ENCODE results near the gene KCNC3.
A peak's percentile ranks its signal among the peaks of the same experiment; 100 is the strongest.

The KCNC3 gene

GRCh38 chr19:50326101-50326664 is 3.0 kb downstream of the KCNC3 start:
- no peak for DNase-seq

DNA sequence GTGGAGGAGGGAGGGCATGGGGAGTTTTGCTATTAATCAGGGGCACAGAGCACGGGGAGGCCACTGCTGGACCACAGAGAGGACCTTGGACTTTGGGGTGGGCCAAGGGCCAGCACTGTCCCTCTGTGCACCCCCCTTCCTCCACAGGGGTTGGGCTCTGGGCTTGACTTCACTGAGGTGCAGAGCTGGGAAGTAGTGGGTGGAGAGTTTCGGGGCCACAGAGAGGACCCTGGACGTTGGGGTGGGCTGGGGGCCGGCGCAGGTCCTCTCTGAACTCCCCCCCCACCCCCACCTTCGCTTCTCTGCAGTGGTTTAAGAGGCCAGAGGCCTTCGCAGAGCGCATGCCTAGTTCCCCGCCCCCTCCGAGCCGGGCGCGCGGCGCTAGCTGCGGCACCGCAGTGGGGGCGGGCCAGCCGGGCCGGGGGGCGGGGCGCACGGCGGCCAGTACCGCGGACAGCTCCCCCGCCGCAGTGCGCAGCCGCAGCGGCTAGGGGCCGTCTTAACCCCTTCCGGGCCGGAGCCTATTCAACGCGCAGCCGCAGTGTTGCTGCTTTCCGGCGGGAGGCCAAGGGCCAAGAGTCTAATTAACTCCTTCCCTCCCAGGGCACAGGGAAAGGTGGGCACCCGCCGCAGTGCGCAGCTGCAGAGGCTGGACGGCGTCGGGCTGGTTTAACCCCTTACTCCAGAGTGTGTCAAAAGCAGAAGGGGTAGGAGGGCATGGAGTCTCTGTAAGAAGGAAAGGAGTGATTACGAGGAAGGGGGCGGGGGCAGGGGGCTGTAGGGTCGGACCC is 3.7 kb downstream of the KCNC3 start:
- peak; percentile 42 for DNase-seq

DNA sequence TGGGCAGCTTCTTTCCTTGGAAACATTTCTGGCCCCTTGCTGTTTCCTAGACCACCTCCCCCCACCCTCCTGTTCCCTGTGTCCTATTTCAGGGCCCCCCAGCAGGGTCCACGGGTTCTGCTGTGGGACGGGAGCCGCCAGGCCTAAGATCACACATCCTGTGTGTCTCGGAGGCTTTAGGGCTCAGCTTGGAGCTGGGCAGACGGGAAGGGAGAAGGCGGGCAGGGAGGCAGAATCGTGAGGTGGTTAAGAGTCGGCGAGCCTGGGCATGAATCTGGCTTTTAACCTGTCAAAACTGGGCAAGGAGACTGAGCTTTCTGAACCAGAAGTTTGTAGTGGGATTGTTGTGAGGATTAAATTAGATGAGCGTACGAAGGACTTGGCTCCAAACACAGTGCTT is 4.8 kb downstream of the KCNC3 start:
- no peak for DNase-seq

DNA sequence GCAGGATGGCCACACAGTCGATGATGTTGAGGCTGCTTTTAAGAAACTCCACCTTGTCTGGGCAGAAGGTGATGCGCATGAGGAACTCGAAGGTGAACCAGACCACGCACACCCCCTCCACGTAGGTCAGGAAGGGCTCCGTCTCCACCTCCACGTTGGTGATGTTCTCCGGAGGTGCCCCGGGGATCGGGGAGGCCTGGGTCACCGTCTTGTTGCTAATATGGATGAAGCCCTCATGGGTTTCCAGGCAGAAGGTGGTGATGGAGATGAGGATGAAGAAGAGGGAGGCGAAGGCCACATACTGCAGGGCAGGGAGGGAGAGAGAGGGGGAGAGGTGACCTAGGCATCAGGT is 5.4 kb downstream of the KCNC3 start:
- DNase-seq: no peak

GRCh38 chr19:50322931-50323781 is 6.0 kb downstream of the KCNC3 start:
- DNase-seq: no peak

- DNase-seq: no peak
Observed at GRCh38 chr19:50322234-50322633, 6.9 kb downstream of the KCNC3 start.

DNA sequence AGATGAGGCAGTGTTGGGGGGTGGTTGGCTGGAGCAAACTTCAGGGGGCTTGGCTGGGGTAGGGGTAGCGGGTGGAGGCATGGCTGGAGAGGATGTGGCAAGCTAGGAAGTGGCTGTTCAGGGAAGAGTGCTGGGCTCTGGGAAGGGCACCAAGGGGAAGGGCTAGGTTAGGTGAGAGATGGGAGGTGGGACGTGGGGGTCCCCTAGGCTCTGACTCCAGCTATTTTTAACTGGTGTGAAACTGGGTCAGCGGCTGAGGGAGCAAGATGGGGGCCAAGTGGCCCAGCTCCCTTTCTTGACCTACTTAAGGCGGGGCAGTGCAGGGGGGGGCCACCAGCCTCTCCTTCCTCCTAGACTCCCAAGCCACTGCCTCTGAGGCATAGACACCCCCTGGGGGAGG is 7.3 kb downstream of the KCNC3 start:
- no peak for DNase-seq

DNA sequence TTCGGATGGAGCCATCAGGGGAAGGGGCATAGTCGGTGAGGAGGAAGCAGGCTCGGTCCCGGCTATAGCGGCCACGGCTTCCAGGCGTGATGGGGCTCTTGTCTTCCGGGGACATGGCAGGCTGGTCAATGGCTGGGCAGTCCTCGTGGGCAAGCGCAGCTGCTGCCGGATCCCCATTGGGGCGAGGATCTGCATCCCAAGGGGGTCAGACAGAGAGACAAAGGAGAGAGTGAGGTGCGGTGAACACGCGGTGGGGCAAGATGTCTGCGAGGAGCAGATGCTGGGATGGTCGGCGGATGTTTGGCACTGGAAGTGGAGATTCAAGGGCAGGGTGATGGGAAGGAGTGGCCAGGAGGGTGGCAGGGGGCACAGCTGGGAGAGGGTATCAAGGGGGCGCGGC is 8.6 kb downstream of the KCNC3 start:
- no peak for DNase-seq

DNA sequence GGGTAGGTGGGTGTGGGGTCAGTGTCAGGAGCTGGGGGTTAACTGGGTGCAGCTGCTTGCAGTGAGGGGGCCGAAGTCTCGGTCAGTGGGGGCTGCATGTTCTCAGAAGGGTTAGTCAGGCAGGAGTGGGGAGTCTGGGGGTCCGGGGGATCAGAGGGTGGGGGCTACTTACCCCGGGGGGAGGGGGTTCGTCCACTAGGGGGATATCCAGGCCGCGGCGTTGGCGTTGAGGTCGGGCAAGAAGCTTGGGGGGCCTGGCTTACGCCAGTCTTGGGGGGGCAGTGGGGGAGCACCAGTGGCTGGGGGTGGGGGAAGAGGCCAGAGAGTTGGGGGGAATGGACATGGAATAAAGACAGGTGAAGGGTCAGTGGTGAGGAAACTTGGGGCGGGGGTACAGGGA is 9.1 kb downstream of the KCNC3 start:
- DNase-seq: no peak

DNA sequence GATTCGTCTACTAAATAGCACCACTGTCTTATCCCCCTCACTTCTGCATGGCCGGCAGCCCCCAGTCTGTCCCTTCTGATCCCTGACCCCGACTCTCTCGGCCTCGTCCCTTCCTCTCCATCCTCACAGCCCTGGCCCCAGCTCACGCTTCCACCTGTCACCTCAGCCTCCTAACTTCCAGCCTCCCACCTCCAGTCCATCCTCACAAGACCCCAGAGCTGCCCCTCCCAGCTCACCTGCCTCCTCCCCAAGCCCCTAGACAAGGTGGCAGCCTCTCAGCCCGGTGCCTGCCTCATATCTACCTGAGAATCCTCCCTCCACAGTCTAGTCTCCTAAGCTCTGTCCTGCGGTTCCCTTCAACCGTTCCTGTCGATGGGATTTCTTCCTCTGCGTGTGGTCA is 10.0 kb downstream of the KCNC3 start:
- DNase-seq: no peak

GRCh38 chr19:50318438-50318837 is 10.7 kb downstream of the KCNC3 start:
- no peak for DNase-seq

DNA sequence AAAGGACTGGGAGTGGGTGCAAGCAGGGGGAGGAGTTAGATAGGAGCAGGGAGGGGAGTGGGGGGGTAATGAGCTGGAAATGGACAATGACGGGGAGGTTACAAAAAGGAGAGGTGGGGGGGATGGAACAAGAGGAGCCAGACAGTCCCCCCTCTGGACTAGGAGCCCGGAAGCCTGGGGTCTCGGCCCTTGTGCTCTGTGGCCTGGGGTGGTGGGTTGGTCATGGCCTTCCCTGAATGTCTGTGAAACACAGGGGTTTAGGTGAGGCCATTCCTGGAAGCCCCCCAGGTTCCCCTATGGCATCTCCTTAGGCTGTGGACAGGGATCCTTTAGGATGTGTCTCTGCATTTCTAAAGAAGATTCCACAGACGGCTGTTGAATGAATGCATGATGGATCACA is 12.1 kb downstream of the KCNC3 start:
- DNase-seq: no peak

DNA sequence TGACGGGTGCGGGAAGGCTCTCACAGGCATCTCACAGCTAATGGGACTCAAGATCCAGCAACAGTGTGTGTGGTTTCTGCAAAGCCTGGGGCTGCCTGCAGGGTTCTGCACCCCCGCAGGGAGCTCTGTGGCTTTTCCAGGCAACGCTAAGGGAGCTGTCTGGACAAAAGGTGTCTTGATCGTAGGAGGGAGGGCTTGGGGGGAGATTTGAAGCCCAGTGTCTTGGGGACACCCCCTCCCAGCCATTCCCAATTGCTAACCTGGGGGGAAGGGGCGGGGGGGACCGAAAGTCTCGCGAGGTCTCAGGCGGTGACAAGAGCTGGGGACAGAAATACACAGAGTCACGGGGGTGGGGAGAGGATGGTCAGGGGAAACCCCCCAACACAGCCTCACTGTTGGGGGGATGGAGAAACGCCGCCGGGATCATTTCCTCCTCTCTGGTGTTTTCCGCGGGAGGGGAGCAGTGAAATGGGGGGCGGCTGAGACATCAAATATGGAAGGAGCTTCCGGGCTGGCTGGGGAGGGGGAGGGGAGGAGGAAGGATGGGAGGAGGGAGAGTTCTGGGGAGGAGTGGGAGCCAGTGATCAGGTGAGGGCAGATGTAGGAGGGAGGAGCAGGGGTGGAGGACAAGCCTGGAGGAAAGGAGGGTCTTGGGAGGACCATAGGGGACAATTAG is 13.3 kb downstream of the KCNC3 start:
- DNase-seq: no peak

GRCh38 chr19:50314724-50315708 is 14.2 kb downstream of the KCNC3 start:
- DNase-seq: no peak

GRCh38 chr19:50313812-50314536 is 15.2 kb downstream of the KCNC3 start:
- no peak for DNase-seq

DNA sequence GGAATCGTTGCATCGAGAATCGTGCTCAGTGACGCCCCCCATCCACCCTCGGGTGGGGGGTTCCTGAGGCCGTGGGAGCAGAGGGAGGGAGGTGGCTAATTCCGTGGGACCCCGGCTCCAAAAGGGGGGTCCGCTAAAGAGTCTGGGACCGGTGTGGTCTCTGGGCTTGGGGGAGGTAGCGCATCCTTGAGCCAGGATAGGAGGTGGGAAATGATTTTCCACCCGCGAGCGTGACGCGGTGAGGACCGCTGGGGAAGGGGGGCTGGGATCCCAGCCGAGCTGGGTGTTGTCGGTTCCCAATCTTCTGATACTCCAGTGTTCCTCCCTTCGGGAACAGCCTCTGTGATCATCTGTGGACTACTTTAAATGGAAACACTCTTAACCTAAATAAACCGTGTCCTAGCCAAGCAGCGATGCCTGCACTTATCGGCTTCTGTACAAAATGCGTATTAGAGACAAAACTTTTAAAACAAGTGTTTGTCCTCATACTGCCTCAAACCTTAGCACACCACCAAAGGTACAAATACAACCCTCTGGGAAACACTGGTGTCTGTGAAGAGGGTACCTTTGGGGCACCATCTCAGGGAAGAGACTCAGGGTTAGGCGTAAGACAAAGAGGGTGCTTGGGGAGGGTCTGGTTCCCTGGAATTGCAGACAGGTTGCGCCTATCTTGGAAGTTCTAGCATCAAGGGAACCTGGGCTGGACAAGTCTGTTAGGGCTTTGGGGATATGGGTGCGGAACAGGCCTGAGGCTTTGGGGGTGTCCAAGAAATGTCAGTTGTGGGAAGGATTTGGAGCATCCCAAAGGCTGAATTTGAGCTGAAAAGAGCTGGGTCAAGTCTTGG is 16.0 kb downstream of the KCNC3 start:
- DNase-seq: no peak

DNA sequence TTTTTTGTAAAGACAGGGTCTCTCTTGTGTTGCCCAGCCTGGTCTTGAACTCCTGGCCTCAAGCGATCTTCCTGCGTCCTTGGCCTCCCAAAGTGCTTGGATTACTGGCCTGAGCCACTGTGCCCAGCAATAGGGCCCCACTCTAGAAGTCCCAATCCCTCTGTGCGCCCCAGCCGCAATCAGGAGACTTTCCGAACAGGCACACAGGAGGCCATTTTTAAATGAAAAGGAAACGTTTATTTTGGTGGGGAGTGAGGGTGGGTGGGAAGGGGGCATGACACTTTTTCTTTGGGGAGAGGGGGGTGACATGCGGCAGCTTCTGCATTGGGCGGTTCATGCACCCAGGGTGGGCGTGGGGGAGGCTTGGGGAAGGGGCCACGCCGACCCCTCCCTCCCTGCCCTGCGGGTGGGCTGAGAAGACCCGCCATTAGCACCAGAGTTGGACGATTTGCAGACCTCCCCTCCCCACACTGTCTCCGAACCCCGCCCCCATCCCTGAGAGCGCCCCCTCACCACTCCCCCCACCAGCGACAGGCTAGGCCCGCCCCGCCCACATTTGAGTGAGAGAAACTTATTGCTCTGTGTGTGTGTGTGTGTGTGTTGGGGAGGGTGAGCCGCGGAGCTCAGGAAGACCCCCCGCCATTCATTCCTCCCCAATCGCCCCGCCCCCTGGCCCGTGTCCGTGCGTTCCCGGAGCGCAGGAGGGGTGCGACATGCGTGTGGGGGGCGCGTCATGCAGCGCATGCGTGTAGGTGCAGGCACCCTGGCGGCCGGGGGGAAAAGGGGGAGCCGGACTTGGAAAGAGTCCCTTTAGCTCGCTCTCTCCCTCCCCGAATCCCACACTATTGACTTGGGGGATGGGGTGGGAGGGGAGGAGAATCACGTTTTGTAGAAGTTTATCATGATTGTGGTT is 17.2 kb downstream of the KCNC3 start:
- DNase-seq: no peak

DNA sequence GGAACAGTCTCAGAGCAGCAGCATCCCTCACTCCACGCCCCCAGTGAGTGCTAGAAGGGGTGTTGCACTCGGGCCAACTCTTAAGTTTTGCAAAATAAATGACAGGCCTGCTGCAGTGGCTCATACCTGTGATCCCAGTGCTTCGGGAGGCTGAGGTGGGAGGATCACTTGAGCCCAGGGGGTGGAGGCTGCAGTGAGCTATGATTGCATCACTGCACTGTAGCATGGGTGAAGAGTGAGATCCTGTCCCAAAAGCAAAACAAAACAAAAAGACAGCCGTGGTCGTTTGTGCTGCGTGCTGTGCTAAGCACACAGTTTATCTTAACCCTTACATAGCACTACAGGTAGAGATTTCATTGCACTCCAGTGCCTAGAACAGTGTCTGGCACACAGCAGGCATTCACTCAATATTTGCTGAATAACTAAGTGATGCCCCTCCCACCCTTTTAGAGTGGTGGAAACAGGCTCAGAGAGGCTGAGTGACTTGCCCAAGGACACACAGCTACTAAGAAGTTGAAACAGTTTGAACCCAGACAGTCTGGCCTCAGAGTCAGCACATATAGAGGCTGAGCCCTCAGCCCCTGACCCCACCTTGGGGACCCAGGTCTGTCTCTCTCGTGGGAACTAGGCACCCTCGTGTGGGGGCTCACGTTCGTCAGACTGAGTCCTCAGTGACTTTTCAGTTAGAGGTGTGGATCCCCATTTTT is 18.3 kb downstream of the KCNC3 start:
- no peak for DNase-seq

All from EL (cell line).